ENCODE data around the gene MOV10L1. TPM values are rescaled to one million over a fixed set of nuclear protein-coding genes. Genes with fewer than 3 reads are reported as not detected.
"Not testable (repeated sequence)": the region's sequence is repeated elsewhere in the genome, so short reads cannot be mapped to it uniquely, and the experiment has no call there.

Gene MOV10L1
- polyA plus RNA-seq, 1 donor, result 0.82 TPM

DNA sequence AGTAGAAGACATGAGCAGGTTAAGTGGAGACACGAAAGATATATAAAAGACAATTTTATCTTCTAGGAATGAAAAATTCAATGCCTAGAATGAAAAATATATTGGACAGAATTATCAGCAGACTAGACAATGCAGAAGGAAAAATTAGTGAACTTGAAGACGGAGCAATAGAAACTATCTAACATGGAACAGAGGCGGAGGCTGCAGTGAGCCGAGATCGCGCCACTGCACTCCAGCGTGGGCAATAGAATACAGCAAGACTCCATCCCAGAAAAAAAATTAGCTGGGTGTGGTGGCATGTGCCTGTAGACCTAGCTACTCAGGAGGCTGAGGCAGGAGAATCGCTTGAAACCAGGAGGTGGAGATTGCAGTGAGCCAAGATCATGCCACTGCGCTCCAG, 47.5 kb downstream of the MOV10L1 start:
- DNase-seq (ENCODE audit: low read depth), result not testable (repeated sequence)

DNA sequence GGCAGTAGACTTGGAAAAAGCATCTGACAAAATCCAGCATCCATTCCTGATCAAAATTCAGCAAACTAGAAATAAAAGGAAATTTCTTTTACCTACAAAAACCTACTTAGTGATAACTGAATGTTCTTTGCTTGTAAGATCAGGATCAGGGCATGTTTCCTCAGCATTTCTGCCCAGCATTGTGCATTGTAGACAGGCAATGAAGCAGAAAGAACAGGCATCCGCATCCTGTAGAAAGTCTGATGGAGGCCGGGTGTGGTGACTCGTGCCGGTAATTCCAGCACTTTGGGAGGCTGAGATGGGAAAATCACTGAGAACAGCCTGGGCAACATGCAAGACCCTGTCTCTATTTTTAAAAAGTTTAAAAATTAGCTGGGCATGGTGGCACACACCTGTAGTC, 48.2 kb downstream of the MOV10L1 start:
- DNase-seq (ENCODE audit: low read depth), result no peak

GRCh38 chr22:50138988-50139387, 49.2 kb downstream of the MOV10L1 start:
- DNase-seq (ENCODE audit: low read depth), result no peak

DNA sequence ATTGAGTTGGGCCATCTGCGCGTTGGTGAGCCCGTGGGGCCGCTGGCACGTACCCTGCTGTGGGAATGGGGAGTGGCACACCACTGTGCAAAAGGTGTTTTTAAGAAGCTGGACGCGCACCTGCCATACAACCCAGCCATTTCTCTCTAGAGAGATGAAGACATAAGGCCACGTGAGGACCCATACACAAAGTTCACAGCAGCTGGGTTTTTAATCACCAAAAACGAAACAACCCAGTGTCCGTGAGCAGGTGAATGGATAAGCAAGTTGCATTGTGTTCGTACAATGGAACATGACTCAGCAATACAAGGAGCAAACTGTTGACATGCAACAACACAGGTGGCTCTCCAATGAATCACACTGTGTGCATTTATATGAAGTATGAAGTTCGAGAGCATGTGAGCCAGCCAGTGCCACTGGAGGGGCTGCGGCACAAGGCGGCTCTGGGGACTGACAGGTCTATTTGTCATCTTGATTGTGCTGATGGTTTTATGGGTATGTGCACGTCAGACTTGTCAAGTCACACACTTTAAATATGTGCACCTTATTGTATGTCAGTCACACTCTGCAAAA, 50.1 kb downstream of the MOV10L1 start:
- DNase-seq (ENCODE audit: low read depth), result no peak

DNA sequence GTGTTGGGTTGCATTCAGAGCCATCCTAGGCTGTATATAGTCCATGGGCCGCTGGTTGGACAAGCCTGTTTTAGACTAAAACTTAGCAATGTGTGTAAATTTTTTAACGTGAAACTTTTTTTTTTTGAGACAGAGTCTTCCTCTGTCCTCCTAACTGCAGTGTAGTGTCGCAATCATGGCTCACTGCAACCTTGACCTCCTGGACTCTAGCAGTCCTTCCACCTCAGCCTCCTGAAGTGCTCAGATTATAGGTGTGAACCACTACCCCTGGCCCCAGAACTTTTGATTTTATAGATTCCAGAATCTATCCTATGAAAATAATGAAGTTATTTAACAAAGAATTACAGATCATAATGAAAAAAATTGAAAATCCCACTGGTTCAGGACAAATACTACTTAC, 50.8 kb downstream of the MOV10L1 start:
- no peak for DNase-seq (ENCODE audit: low read depth)

- no peak for DNase-seq (ENCODE audit: low read depth)
Observed at GRCh38 chr22:50141462-50141861, 51.7 kb downstream of the MOV10L1 start.

GRCh38 chr22:50141891-50142363, 52.1 kb downstream of the MOV10L1 start:
- no peak for DNase-seq (ENCODE audit: low read depth)

- DNase-seq (ENCODE audit: low read depth), result no peak
Observed at GRCh38 chr22:50143096-50143495, 53.3 kb downstream of the MOV10L1 start.

DNA sequence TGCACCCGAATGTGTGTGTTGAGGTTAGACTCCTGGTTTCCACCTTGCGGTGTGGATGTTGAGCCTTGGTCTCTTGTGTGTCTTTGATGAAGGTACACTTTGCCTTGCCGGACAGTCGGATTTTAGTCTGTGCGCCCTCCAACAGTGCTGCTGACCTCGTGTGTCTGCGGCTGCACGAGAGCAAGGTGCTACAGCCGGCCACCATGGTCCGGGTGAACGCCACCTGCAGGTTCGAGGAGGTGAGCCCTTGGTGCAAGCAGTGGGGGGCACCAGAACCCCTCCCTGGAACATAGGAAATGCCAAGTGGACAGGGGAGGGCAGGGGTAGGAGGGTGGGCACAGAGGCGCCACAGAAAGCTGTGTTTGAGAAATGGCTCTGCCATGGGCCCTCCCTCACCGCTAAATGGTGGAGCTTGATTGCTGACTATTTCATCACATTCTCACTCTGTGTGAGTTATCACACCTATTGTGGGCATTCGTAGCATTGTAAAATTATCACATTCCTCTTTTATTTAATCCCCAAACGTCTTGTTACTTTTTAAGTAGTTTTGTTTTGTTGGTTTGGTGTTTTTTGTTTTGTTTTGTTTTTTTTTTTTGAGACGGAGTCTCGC, 54.3 kb downstream of the MOV10L1 start:
- DNase-seq (ENCODE audit: low read depth), result no peak

DNA sequence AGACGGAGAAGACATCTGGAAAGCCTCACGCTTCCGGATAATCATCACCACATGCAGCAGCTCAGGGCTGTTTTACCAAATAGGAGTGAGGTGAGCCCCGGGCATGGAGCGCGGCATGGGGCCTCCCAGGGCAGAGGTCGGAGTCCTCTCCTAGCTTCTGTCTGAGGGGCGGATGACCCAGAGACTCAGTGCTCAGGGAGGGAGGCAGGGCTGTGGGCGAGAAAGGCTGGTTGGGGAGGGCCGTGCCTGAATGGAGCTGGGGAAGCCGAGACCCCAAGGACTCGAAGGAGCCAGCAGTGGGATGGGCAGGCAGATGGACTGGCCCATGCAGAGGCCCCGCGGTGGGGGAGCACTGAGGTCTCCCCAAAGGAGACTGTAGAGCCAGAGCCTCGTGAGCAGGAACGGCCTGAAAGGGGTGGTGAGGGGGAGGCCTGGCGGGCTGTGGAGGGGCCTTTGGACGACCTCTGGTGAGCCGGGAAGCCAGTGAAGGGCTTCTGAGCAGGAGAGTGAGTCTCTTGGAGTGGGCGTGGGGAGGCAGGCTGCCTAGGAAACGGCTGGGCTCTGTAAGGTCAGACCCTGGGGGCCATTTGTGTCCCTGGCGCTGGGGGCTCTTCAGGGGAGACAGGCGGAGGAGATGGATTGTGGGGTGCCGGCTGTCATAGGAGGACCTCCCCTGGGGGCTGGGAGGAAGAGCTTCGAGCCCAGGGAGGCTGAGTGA, 56.1 kb downstream of the MOV10L1 start:
- no peak for DNase-seq (ENCODE audit: low read depth)

- DNase-seq (ENCODE audit: low read depth), result peak; percentile 43
Observed at GRCh38 chr22:50146439-50147238, 56.8 kb downstream of the MOV10L1 start.

DNA sequence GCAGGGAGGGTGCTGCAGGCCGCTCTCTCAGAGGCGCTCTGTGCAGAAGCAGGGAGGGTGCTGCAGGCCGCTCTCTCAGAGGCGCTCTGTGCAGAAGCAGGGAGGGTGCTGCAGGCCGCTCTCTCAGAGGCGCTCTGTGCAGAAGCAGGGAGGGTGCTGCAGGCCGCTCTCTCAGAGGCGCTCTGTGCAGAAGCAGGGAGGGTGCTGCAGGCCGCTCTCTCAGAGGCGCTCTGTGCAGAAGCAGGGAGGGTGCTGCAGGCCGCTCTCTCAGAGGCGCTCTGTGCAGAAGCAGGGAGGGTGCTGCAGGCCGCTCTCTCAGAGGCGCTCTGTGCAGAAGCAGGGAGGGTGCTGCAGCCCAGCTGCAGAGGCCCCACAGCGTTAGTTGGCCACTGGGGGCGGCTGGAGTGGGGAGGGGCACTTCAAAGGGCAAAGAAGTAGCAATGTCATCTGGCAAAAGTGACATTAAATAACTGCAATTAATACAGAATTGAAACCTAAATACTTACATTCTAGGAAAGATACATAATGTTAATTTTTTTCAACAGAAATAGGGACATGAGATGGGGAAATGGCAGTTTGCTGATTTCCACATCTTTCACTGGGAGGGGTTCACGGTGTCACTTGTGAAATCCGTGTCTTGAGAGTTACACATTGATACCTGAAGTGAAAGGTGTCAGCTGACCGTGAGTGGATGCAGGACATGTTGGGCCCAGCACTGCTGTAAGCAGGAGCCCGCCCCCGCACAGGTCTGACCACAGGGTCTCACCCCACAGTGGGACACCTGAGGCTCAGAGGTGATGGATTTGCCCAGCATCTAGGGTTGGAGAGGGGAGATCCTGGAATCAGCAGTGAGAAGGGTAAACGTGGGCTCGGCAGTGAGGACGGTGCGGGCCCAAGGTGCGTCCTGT, 57.7 kb downstream of the MOV10L1 start:
- not testable (repeated sequence) for DNase-seq (ENCODE audit: low read depth)

DNA sequence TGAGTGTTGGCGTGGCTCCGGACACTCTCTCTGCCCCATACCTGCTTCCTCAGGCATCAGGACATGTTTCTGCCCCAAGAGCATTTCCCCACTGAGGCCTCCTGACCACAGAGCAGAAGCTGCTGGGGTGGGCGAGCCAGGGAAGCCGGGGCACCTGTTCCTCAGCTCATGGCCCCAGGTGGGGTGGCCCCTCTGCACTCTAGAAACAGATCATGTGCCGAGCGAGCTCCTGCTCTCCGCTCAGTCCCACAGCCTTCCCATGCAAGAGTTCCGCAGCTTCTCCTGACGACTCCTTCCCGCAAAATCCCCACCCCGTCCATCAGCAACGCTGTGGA, 58.3 kb downstream of the MOV10L1 start:
- DNase-seq (ENCODE audit: low read depth), result no peak

DNA sequence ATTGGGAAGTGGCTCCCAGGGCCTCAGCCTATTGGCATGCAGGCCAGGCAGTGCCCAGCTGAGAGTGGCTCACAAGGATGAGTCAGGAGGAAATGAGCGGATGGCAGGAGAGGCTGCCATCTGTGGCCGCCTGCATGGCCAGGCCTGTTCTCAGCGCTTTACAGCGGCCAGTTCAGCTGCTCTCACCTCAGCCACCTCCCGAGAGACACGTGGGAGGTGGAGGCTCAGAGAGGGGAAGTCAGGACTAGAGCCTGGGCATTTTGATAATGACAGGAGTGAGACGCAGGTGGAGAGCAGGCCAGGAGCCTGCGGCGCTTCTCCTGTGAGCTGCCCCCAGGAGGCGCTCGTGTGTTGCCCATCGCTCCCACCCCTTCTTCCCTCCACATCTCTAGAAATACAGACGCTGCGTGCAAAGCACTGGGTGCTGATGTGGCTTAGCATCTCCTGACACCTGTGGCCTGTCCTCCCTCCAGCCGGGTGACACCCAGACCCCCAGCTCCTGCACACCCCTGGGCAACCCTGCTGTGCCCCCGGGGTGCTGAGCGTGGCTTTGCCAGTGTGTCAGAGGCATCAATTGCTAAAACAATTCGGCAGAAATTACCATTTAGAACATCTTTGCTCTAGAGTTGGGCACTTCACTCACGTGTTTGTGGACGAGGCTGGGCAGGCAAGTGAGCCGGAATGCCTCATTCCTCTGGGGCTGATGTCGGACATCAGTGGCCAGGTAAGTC, 59.4 kb downstream of the MOV10L1 start:
- DNase-seq (ENCODE audit: low read depth), result no peak

DNA sequence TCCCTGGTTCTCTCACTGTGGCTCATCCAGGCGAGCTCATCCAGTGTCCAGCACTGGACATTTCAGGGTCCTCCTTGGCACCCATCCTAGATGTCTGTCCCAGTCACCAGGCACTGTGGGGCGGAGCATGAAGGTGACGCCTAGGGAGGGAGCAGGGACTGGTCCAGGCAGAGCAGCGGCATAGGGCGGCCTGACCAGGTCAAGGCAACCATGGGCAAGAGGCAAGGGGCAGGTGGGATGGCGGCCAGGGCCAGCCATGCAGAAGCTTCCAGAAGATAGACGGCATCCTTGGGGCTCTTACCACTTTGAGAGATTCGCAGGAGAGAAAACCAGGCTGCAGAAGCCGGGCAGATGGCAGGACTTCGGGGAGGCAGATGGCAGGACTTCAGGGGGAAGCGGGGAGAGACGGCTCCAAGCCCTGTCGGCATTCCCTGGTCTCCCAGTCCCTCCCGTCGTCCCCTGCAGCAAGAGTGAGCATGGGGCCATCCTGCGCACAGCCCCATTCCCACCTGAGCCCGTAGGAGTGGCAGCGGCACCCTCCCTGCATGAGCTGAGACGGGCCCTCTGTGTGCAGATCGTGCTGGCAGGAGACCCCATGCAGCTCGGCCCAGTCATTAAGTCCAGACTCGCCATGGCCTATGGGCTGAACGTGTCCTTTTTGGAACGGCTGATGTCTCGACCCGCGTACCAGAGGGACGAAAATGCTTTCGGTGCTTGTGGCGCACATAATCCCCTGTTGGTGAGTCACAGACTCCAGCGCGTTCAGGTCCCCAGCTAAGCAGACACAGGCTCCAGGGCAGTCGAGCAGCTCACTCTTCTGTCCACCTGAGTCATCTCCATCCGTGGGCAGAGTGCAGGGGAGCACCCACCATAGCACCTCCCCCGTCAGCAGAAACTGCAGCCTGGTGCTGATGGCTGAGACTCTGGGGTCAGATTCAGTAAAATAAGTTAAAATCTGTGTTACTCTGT, 60.6 kb downstream of the MOV10L1 start:
- DNase-seq (ENCODE audit: low read depth), result no peak

- no peak for DNase-seq (ENCODE audit: low read depth)
Observed at GRCh38 chr22:50151571-50152537, 62.0 kb downstream of the MOV10L1 start.

DNA sequence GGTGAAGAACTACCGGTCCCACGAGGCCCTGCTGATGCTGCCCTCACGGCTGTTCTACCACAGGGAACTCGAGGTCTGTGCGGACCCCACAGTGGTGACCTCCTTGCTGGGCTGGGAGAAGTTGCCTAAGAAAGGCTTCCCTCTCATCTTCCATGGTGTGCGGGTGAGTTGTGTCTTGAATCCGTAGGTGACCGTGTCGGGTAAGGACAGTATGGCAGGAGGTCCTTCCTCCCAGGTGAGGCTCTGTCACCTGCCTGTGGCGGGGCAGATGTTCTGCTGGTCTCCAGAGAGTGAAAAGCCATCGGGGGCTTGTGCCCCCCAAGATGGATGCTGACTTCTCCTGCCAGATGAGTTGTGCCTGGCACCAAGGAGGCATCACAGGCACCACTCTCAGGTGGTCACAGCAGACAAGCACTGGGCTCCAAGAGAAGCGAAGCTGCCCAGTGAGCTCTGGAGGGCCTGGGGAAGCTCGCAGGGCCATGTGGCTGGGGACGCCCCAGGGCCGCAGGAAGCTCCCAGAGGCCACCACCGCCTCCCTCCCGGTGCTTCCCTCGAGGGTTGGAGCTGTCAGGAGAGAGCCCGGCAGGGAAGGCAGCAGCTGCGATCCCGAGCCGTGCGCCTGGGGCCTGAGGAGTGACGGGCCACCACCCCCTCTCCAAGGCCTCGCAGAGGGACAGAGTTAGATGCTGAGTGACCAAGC, 63.4 kb downstream of the MOV10L1 start:
- no peak for DNase-seq (ENCODE audit: low read depth)

DNA sequence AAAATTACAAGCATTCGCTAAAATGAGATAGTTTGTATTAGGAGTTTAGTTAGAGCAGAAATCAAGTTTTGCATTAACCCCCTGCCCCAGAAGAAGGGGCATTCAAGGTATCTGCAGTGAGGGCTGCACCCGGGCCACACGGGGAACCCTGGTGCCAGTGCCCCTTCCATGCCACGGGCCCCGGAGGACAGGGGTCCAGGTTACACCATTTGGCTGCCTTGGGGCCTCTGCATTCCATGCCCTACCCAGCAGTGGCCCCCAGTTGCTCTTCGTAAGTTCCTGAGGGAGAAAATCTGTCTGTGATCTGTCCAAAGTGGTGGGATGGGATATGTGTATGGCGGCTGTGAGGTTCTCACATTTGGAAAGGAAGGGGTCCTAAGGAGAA, 63.9 kb downstream of the MOV10L1 start:
- no peak for DNase-seq (ENCODE audit: low read depth)
